Ishikawa (cell line): ENCODE data around the gene MSX2.

Experiments
- CREB1 ChIP-seq: IDR thresholded peaks from 2 replicates; pipeline ENCODE4 v1.6.1; 2012; ENCODE audit warnings: low read depth
- EGR1 ChIP-seq: IDR thresholded peaks from 2 replicates; pipeline ENCODE4 v1.6.1; 2012
- EP300 ChIP-seq: IDR thresholded peaks from 2 replicates; pipeline ENCODE4 v1.6.1; 2012; ENCODE audit warnings: borderline replicate concordance
- FOXM1 ChIP-seq: IDR thresholded peaks from 2 replicates; pipeline ENCODE4 v1.6.1; 2012; ENCODE audit warnings: low read depth, borderline replicate concordance
- NFIC ChIP-seq: IDR thresholded peaks from 2 replicates; pipeline ENCODE4 v1.6.1; 2012
- RAD21 ChIP-seq: IDR thresholded peaks from 2 replicates; pipeline ENCODE4 v1.6.1; 2012; ENCODE audit warnings: low read depth
- REST ChIP-seq: IDR thresholded peaks from 2 replicates; pipeline ENCODE4 v1.6.1; 2012; ENCODE audit warnings: low read depth, mild to moderate bottlenecking
- TAF1 ChIP-seq: IDR thresholded peaks from 2 replicates; pipeline ENCODE4 v1.6.1; 2012; ENCODE audit warnings: low read depth, mild to moderate bottlenecking
- TCF12 ChIP-seq: IDR thresholded peaks from 2 replicates; pipeline ENCODE4 v1.6.1; 2012; ENCODE audit warnings: low read depth
- YY1 ChIP-seq: IDR thresholded peaks from 2 replicates; pipeline ENCODE4 v1.6.1; 2012; ENCODE audit warnings: low read depth
- TF ChIP-seq, protein P1 (sequence below): IDR thresholded peaks from 2 replicates; pipeline ENCODE4 v1.6.1; 2012
- TF ChIP-seq, protein P2 (sequence below): IDR thresholded peaks from 2 replicates; pipeline ENCODE4 v1.6.1; 2012

GRCh38 chr5:174752121-174752520 lies 27.7 kb downstream of the MSX2 start:
- no peak for TF ChIP-seq EGR1
- TF ChIP-seq TAF1: no peak
- TF ChIP-seq, protein P1, sequence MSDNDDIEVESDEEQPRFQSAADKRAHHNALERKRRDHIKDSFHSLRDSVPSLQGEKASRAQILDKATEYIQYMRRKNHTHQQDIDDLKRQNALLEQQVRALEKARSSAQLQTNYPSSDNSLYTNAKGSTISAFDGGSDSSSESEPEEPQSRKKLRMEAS: no peak
- TF ChIP-seq EP300: no peak
- no peak for TF ChIP-seq YY1
- no peak for TF ChIP-seq REST
- no peak for TF ChIP-seq FOXM1
- no peak for TF ChIP-seq NFIC
- TF ChIP-seq TCF12: no peak
- TF ChIP-seq, protein P2, sequence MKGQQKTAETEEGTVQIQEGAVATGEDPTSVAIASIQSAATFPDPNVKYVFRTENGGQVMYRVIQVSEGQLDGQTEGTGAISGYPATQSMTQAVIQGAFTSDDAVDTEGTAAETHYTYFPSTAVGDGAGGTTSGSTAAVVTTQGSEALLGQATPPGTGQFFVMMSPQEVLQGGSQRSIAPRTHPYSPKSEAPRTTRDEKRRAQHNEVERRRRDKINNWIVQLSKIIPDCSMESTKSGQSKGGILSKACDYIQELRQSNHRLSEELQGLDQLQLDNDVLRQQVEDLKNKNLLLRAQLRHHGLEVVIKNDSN: no peak
- no peak for TF ChIP-seq CREB1
- TF ChIP-seq RAD21: no peak
